ENCODE results near the gene SALL1.

DNA sequence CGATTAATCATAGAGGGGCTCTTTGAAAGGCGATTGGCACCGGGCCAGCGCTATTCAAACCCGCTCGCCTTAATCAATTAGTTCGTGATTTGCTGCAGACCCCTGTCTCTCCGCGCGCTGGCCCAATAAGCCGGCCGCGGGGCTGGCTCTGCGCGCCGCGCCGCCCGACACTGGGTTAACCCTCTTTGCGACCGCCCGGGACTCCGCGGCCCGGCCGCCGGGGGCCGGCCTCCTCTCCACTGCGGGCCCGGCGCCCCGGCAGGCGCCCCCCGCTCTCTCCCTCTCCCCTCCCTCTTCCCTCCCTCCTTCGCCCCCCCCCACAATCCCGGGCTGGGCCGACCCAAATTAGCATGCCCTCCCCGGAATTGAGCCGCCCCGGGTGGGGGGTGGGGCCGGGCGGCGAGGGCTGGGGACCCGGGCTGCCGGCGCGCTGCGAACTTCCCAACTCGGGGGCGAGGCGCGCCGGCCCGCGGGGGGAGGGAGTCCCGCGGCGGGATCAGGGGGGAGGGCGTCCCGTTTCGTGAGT is 428 bp upstream of the SALL1 start:
- TF ChIP-seq, protein P1, sequence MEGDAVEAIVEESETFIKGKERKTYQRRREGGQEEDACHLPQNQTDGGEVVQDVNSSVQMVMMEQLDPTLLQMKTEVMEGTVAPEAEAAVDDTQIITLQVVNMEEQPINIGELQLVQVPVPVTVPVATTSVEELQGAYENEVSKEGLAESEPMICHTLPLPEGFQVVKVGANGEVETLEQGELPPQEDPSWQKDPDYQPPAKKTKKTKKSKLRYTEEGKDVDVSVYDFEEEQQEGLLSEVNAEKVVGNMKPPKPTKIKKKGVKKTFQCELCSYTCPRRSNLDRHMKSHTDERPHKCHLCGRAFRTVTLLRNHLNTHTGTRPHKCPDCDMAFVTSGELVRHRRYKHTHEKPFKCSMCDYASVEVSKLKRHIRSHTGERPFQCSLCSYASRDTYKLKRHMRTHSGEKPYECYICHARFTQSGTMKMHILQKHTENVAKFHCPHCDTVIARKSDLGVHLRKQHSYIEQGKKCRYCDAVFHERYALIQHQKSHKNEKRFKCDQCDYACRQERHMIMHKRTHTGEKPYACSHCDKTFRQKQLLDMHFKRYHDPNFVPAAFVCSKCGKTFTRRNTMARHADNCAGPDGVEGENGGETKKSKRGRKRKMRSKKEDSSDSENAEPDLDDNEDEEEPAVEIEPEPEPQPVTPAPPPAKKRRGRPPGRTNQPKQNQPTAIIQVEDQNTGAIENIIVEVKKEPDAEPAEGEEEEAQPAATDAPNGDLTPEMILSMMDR (conservative IDR thresholded peaks at IDR 0.05; ENCODE audit: low read depth in 2 of 2), result no peak
- no peak for TF ChIP-seq POLR2AphosphoS5 (IDR thresholded peaks at IDR 0.05; ENCODE audit: low read depth)
- TF ChIP-seq, protein P2, sequence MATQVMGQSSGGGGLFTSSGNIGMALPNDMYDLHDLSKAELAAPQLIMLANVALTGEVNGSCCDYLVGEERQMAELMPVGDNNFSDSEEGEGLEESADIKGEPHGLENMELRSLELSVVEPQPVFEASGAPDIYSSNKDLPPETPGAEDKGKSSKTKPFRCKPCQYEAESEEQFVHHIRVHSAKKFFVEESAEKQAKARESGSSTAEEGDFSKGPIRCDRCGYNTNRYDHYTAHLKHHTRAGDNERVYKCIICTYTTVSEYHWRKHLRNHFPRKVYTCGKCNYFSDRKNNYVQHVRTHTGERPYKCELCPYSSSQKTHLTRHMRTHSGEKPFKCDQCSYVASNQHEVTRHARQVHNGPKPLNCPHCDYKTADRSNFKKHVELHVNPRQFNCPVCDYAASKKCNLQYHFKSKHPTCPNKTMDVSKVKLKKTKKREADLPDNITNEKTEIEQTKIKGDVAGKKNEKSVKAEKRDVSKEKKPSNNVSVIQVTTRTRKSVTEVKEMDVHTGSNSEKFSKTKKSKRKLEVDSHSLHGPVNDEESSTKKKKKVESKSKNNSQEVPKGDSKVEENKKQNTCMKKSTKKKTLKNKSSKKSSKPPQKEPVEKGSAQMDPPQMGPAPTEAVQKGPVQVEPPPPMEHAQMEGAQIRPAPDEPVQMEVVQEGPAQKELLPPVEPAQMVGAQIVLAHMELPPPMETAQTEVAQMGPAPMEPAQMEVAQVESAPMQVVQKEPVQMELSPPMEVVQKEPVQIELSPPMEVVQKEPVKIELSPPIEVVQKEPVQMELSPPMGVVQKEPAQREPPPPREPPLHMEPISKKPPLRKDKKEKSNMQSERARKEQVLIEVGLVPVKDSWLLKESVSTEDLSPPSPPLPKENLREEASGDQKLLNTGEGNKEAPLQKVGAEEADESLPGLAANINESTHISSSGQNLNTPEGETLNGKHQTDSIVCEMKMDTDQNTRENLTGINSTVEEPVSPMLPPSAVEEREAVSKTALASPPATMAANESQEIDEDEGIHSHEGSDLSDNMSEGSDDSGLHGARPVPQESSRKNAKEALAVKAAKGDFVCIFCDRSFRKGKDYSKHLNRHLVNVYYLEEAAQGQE (IDR thresholded peaks at IDR 0.05; ENCODE audit: unreplicated experiment), result no peak
- no peak for TF ChIP-seq STAT1 (IDR thresholded peaks at IDR 0.05; ENCODE audit: unreplicated experiment)
- no peak for TF ChIP-seq EZH2 (IDR thresholded peaks at IDR 0.05; ENCODE audit: low read depth, unreplicated experiment)
- TF ChIP-seq JUNB (IDR thresholded peaks at IDR 0.05; ENCODE audit: unreplicated experiment), result no peak
- no peak for TF ChIP-seq ZNF331 (CRISPR knock-in tag; IDR thresholded peaks at IDR 0.05; ENCODE audit: low read depth)
- TF ChIP-seq EZH2phosphoT487 (IDR thresholded peaks at IDR 0.05; ENCODE audit: unreplicated experiment), result no peak
